ENCODE measurements around the gene UBE2E3. TPM values are rescaled to one million over a fixed set of nuclear protein-coding genes. Genes with fewer than 3 reads are reported as not detected.
A peak's percentile ranks its signal among the peaks of the same experiment; 100 is the strongest.

The UBE2E3 gene
- total RNA-seq, 3 donors from 2014 or later = 48.3 to 63.6 (median 52.8) TPM

DNA sequence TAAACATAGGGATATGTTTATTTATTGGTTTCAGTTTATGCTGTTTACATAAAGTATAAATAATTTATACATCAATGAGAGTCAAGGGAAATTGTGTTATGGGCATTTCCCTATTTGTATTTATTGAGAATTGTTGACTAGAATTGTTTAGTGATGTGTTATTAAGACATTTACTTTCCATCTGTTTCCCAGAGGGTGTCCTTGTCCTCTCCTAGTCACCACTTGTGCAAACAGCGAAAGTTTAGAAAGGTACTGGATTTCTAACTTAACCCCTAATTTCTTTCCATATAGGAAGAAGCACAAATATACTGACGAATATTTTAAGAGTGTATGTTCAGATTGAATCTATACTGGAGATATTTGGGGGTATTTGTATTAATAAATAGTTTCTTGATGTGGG is 6.7 kb downstream of the UBE2E3 start:
- no peaks in the 10 kb centered on the region for H3K36me3 ChIP-seq (ENCODE audit: low read depth)
- DNase-seq (no peak), ATAC-seq (no peak)
- peaks cover 20% of the 10 kb centered on the region for H3K4me1 ChIP-seq (ENCODE audit: low read depth)
- no peak overlapping the region for H3K4me3 ChIP-seq
- H3K9me3 ChIP-seq = no peaks in the 10 kb centered on the region
- TF ChIP-seq, protein P1, sequence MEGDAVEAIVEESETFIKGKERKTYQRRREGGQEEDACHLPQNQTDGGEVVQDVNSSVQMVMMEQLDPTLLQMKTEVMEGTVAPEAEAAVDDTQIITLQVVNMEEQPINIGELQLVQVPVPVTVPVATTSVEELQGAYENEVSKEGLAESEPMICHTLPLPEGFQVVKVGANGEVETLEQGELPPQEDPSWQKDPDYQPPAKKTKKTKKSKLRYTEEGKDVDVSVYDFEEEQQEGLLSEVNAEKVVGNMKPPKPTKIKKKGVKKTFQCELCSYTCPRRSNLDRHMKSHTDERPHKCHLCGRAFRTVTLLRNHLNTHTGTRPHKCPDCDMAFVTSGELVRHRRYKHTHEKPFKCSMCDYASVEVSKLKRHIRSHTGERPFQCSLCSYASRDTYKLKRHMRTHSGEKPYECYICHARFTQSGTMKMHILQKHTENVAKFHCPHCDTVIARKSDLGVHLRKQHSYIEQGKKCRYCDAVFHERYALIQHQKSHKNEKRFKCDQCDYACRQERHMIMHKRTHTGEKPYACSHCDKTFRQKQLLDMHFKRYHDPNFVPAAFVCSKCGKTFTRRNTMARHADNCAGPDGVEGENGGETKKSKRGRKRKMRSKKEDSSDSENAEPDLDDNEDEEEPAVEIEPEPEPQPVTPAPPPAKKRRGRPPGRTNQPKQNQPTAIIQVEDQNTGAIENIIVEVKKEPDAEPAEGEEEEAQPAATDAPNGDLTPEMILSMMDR (IDR thresholded peaks at IDR 0.05) = no peak
- intact Hi-C loops (cut with DNase I, micrococcal nuclease) = no loop called here

DNA sequence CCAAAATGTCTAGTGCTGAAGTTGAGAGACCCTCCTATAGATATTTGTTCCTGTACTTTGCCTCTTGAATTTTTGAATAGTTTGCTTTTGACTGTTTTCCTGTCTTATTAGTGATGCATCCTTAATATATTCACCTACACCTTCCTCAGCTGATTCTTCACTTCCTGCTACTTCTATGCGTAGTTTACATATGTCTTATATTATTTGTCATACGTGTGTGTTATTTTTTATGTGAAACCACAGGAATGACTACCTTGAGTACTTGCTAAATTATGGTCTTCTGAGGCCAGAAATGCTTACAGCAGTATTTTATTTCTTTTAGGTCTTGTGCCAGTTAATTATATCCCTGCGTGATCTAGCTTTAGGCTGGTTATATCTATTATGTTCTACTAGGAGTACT is 9.9 kb downstream of the UBE2E3 start:
- ATAC-seq (no peak), DNase-seq (no peak)
- TF ChIP-seq, protein P1 (IDR thresholded peaks at IDR 0.05) = no peak
- Histone ChIP-seq H3K9me3 (no peaks in the 10 kb centered on the region), H3K4me3 (no peak overlapping the region), H3K4me1 (ENCODE audit: low read depth) (no peaks in the 10 kb centered on the region), H3K36me3 (ENCODE audit: low read depth) (no peaks in the 10 kb centered on the region)
- intact Hi-C loops (cut with DNase I, micrococcal nuclease) = no loop called here

DNA sequence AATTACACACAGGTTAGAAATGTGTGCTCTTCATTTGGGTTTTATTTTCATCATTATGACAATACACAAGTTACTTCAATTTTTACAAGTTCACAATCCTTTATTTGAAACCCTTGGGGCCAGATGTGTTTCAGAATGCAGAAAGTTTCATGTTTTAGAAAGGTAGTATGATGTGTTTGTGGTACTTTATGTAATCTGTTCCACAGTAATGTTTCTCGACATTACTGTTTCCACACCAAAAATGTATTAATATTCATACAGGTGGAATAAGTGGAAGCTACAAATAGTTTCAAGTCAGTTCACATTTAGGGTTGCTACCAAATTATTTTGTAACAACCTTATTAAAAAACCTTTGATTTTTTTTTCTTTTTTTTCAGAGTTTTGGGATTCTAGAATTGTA is 10.4 kb downstream of the UBE2E3 start:
- Histone ChIP-seq H3K4me1 (ENCODE audit: low read depth) (no peaks in the 10 kb centered on the region), H3K36me3 (ENCODE audit: low read depth) (no peaks in the 10 kb centered on the region), H3K4me3 (no peak overlapping the region), H3K9me3 (no peaks in the 10 kb centered on the region)
- intact Hi-C loops (cut with DNase I, micrococcal nuclease) = no loop called here
- TF ChIP-seq, protein P1 (IDR thresholded peaks at IDR 0.05) = no peak
- DNase-seq (no peak), ATAC-seq (no peak)

DNA sequence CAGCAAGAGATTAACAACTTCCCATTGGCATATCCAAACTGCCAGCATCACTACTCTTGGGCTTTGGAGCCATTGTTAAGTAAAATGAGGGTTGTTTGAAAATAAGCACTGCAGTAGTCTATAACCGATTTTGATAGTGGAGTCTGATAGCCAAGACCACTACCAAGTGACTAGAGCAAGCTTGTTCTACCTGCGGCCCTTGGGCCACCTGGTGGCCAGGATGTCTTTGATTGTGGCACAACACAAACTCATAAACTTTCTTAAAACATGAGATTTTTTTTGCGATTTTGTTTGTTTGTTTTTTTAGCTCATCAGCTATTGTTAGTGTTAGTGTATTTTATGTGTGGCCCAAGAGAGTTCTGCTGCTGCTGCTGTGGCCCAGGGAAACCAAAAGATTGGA is 11.0 kb downstream of the UBE2E3 start:
- ATAC-seq (no peak), DNase-seq (peak in 1 of 3 donors; percentile 19)
- Histone ChIP-seq H3K9me3 (no peaks in the 10 kb centered on the region), H3K36me3 (ENCODE audit: low read depth) (no peaks in the 10 kb centered on the region), H3K4me3 (no peak overlapping the region), H3K4me1 (ENCODE audit: low read depth) (no peaks in the 10 kb centered on the region)
- TF ChIP-seq, protein P1 (IDR thresholded peaks at IDR 0.05) = no peak
- intact Hi-C loops (cut with DNase I, micrococcal nuclease) = no loop called here

DNA sequence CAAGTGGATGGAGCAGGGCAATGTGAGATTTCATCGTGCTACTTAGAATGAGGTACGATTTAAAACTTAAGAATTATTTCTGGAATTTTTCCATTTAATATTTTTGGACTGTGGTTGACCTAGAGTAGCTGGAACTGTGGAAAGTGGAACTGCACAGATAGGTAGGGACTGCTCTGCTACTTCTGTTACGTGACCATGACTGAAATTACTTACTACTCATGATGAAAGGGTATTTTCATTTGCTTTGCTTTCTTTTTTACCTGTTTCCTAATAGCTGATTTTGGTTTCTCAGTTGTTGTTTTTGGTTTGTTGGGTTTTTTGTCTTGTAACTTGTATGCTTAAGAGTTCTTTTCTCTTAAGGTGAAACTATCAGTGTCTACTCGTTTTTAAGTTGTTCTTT is 11.4 kb downstream of the UBE2E3 start:
- no peak overlapping the region for H3K4me3 ChIP-seq
- intact Hi-C loops (cut with DNase I, micrococcal nuclease) = no loop called here
- ATAC-seq (no peak), DNase-seq (no peak)
- H3K36me3 ChIP-seq (ENCODE audit: low read depth) = no peaks in the 10 kb centered on the region
- TF ChIP-seq, protein P1 (IDR thresholded peaks at IDR 0.05) = no peak
- no peaks in the 10 kb centered on the region for H3K4me1 ChIP-seq (ENCODE audit: low read depth)
- no peaks in the 10 kb centered on the region for H3K9me3 ChIP-seq

DNA sequence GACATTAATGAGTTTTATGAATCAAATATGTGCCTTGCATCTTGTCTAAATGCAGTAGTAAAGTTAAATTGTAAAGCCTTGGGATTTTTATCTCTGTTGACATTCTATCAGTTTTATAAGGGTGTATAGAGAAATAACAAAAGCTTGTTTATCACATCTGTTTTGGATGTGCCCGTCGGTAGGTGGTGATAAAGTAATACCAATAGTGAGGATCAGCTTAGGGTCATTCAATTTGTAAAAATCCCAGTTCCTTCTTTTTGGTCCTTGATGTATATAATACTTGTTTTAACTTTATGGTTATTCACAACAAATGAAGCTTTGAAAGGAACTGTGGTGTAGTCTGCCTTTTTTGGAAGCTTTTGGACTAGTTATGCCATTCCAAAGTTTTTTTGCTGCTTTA is 12.6 kb downstream of the UBE2E3 start:
- TF ChIP-seq, protein P1 (IDR thresholded peaks at IDR 0.05) = no peak
- ATAC-seq (no peak), DNase-seq (no peak)

More for the DNA sequence above, 12.6 kb downstream of the UBE2E3 start:
- no peaks in the 10 kb centered on the region for H3K36me3 ChIP-seq (ENCODE audit: low read depth)
- H3K4me1 ChIP-seq (ENCODE audit: low read depth) = no peaks in the 10 kb centered on the region
- H3K4me3 ChIP-seq = no peak overlapping the region
- no peaks in the 10 kb centered on the region for H3K9me3 ChIP-seq
- intact Hi-C loops (cut with DNase I, micrococcal nuclease) = no loop called here

Measured in mucosa of descending colon (tissue), 3 donors.